ENCODE data around the gene USP53. TPM values are rescaled to one million over a fixed set of nuclear protein-coding genes. Genes with fewer than 3 reads are reported as not detected.

The USP53 gene
- total and polyA plus RNA-seq, 2 of the 13 experiments (the other 11 are each of a cell fraction or from before 2014, with no cell fraction given): 5.3 to 8.1 TPM

- no peaks in the 10 kb centered on the region for H3K27me3 ChIP-seq (ENCODE audit: control insufficient read depth in 1 of 2, insufficient read depth in 2 of 2, low read length in 2 of 2)
- no peak for TF ChIP-seq UBTF (CRISPR knock-in tag; IDR thresholded peaks at IDR 0.05)
- no peak for TF ChIP-seq ZNF326 (CRISPR knock-in tag; IDR thresholded peaks at IDR 0.05; ENCODE audit: borderline replicate concordance)
- TF ChIP-seq, protein P1, sequence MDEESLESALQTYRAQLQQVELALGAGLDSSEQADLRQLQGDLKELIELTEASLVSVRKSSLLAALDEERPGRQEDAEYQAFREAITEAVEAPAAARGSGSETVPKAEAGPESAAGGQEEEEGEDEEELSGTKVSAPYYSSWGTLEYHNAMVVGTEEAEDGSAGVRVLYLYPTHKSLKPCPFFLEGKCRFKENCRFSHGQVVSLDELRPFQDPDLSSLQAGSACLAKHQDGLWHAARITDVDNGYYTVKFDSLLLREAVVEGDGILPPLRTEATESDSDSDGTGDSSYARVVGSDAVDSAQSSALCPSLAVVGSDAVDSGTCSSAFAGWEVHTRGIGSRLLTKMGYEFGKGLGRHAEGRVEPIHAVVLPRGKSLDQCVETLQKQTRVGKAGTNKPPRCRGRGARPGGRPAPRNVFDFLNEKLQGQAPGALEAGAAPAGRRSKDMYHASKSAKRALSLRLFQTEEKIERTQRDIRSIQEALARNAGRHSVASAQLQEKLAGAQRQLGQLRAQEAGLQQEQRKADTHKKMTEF (CRISPR knock-in tag; IDR thresholded peaks at IDR 0.05): no peak
- TF ChIP-seq ZNF383 (CRISPR knock-in tag; IDR thresholded peaks at IDR 0.05; ENCODE audit: borderline replicate concordance): no peak
- TF ChIP-seq RBAK (CRISPR knock-in tag; IDR thresholded peaks at IDR 0.05): no peak
- no peak for TF ChIP-seq MED8 (CRISPR knock-in tag; IDR thresholded peaks at IDR 0.05; ENCODE audit: insufficient replicate concordance)
- TF ChIP-seq, protein P2, sequence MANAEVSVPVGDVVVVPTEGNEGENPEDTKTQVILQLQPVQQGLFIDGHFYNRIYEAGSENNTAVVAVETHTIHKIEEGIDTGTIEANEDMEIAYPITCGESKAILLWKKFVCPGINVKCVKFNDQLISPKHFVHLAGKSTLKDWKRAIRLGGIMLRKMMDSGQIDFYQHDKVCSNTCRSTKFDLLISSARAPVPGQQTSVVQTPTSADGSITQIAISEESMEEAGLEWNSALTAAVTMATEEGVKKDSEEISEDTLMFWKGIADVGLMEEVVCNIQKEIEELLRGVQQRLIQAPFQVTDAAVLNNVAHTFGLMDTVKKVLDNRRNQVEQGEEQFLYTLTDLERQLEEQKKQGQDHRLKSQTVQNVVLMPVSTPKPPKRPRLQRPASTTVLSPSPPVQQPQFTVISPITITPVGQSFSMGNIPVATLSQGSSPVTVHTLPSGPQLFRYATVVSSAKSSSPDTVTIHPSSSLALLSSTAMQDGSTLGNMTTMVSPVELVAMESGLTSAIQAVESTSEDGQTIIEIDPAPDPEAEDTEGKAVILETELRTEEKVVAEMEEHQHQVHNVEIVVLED (CRISPR knock-in tag; IDR thresholded peaks at IDR 0.05; ENCODE audit: borderline replicate concordance): no peak
- H3K4me3 ChIP-seq (replicated peaks in 1 of 3; ENCODE audit: insufficient read depth in 1 of 3, low read depth in 2 of 3, low read length in 3 of 3): no peak overlapping the region
- no peaks in the 10 kb centered on the region for H4K20me1 ChIP-seq (ENCODE audit: insufficient read depth, low read length)
- POLR2A ChIA-PET: no interaction called here
- intact Hi-C loops (cut with micrococcal nuclease; ENCODE audit: unreplicated experiment): no loop called here
- in situ Hi-C loops (cut with HindIII; ENCODE audit: extremely low pct_ligation_motif_present, low pct_unique_long_range_greater_than_20kb): no loop called here
- H3K4me1 ChIP-seq (ENCODE audit: insufficient read depth, low read length): no peaks in the 10 kb centered on the region
- H3K9ac ChIP-seq (ENCODE audit: insufficient read depth, low read depth, low read length): no peak overlapping the region
- DNase-seq (ENCODE audit: low spot score) (no peak), ATAC-seq (no peak), FAIRE-seq (no peak)
- H2AFZ ChIP-seq (ENCODE audit: low read length): no peak overlapping the region
- no peaks in the 10 kb centered on the region for H3K79me2 ChIP-seq (ENCODE audit: insufficient read depth, low read length)
- H3K4me2 ChIP-seq (ENCODE audit: low read depth, low read length): no peak overlapping the region
- H3K27ac ChIP-seq (ENCODE audit: extremely low read length, insufficient read depth, low read length): no peak overlapping the region
- 91% methylated on average over 1 of the region's 1 CpG for WGBS (ENCODE audit: low lambda C conversion rate)
- BruUV-seq (replicated peaks): no TSS peak
- H3K36me3 ChIP-seq (replicated peaks in 1 of 2; ENCODE audit: control insufficient read depth in 1 of 2, insufficient read depth in 2 of 2, low read length in 2 of 2): peaks cover 0 to 22% of the 10 kb centered on the region in 2 experiments; a peak in 4 of 5 replicates
- no peaks in the 10 kb centered on the region for H3K9me3 ChIP-seq (ENCODE audit: low read length)
- CTCF ChIA-PET (ENCODE audit: low intra/inter-chr PET ratio, low total read pairs): no interaction called here
Measured at GRCh38 chr4:119243868-119244267, 31.4 kb downstream of the USP53 start.
